ENCODE results near the gene ZBTB24.
"Not testable (repeated sequence)": the region's sequence is repeated elsewhere in the genome, so short reads cannot be mapped to it uniquely, and the experiment has no call there.

ZBTB24 gene

DNA sequence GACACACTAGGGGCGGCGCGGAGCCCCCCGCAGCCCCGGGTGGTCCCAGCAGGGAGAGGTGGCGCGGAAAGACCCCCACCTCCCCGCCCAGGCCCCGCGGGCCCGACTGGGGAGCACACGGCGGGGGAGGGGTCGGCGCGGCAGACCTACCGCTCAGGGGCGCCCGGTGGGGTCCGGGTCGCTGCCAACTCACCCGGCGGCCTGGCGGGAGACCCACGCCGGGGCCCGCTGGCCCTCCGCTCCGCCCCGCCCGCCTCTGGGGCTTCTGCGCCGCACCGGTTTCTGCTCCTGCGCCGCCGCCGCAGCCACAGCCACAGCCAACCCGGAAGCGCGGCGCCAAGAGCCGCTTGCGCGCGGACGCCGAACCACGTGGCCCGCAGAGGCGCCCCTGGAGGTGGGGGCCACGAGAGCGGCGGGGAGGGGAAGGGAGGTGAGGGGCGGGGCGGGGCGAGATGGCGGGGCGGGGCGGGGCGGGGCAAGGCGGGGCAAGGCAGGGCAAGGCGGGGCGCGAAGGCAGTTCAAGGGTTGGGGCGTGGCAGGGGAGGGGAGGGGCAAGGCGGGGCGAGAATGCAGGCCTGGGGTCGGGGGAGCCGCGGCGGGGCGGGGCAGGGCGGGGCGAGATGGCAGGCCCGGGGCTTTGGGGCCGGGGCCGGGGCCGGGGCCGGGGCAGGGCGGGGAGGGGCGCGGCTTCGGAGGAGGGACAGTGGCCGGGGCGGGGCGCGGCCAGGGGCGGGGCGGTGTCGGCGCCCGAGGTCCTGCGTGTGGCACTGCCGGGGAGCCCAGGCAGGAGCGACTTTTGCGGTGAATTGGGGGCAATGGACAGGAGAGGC is at the start of gene ZBTB24:
ZBTB24 (minus strand) TSS at position 315 of the 830 bp plus-strand sequence. CDS start 1,193 bp downstream, outside the sequence.
- DNase-seq (ENCODE audit: low read depth in 2 of 2) = peak; percentile 68 to 71

GRCh38 chr6:109531446-109531845 is 48.4 kb upstream of the ZBTB24 start:
- no peak for DNase-seq (ENCODE audit: low read depth in 2 of 2)

DNA sequence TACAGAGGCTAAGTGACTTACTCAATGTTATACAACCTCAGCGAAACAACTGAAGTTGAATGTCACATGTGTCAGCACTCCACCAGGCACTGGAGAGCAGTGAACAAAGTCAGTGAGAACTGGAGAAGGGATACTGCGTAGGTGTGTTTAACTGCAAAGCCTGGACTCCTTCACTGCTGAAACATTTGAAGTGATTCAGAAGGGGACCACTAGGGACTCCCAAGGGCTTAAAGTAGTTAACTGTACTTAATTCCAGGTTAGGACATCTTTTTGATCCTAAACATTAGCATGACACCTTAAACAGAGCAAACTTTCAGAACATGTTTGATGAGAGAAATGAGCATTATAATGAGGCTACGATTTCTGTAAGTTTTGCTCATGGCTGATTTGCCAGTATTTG is 45.0 kb upstream of the ZBTB24 start:
- no peak for DNase-seq (ENCODE audit: low read depth in 2 of 2)

DNA sequence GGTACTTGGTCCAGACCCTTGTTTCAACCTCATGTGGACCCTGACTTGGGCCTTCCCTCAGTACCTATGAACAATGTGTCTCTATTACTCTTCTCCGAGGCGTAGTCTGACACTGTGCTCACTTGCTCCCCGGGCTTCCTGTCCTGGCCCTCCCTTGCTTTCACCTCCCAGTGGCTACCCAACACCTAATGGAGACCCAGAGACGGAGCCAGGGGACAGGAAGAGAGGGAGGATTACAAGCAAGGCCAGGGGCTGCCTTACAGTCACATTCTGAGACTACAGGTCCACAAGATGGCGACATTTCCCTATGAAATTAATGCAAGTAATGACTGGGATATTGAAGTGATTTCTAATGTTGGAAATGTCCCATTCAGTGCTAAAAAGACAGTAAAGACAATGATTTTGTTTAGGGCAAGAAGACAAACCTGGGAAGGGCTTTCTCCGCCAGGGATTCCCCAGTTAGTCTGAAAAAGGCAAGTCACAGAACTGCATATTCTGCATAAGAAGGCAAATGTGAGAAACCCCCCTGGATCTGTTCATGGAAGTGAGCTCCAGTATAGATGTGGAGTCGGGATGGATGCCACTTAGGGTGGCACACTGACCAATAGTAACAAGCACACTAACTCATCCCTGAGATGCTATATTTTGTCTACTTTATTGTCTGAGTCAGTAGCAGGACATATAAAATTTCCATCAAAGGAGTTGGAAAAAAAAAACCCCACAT is 44.0 kb upstream of the ZBTB24 start:
- peak; percentile 31 to 33 for DNase-seq (ENCODE audit: low read depth in 2 of 2)

DNA sequence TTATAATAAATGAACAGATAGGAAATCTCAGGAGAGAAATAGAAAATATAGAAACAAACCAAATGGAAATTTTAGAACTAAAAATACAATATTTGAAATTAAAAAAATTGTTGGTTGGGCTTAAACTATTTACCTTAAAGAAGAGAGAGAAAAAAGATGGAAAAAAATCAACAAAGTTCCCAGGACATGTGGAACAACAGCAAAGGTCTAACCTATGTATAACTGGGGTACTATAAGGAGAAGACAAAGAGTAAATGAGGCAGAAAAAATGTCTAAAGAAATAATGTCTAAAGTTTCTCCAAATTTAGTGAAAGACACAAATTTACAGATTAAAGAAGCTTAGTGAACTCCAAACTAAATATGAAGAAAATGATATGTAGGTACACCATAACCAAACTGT is 41.1 kb upstream of the ZBTB24 start:
- no peak for DNase-seq (ENCODE audit: low read depth in 2 of 2)

GRCh38 chr6:109523478-109523877 is 40.5 kb upstream of the ZBTB24 start:
- no peak for DNase-seq (ENCODE audit: low read depth in 2 of 2)

DNA sequence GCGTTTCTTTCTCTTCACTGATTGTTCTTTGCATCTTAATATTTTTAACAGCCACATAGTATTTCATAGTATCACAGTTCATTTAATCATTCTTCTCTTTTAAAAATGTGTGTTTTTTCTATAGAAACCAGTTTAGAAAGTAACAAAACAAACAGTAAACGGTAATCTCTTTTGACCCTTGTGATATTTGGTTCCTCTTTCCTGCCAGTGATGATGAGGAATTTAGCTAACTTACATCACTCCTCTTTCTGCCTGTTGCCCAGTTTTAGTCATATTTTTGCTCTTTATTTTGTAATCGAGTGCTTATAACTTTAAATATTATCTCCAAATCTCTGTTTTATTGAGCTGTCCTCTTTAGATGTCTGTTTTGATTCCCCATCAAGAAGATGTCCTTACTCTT is 38.1 kb upstream of the ZBTB24 start:
- DNase-seq (ENCODE audit: low read depth in 2 of 2) = no peak

DNA sequence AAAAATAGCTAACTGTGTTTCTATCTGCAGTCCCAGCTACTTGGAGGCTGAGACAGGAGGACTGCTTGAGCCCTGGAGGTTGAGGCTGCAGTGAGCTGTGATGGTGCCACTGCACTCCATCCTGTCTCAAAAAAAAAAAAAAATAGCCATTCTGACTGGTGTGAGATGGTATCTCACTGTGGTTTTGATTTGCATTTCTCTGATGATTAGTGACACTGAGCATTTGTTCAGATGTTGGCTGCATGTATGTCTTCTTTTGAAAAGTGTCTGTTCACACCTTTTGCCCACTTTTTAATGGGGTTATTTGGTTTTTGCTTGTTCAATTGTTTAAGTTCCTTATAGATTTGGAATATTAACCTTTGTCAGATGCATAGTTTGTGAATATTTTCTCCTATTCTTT is 36.6 kb upstream of the ZBTB24 start:
- not testable (repeated sequence) for DNase-seq (ENCODE audit: low read depth in 2 of 2)

- no peak for DNase-seq (ENCODE audit: low read depth in 2 of 2)
Observed at GRCh38 chr6:109516929-109517328, 33.9 kb upstream of the ZBTB24 start.

- DNase-seq (ENCODE audit: low read depth in 2 of 2) = no peak
Observed at GRCh38 chr6:109515781-109516409, 32.9 kb upstream of the ZBTB24 start.

GRCh38 chr6:109514946-109515345 is 31.9 kb upstream of the ZBTB24 start:
- DNase-seq (ENCODE audit: low read depth in 2 of 2) = no peak

- DNase-seq (ENCODE audit: low read depth in 2 of 2) = no peak
Observed at GRCh38 chr6:109513571-109514071, 30.6 kb upstream of the ZBTB24 start.

DNA sequence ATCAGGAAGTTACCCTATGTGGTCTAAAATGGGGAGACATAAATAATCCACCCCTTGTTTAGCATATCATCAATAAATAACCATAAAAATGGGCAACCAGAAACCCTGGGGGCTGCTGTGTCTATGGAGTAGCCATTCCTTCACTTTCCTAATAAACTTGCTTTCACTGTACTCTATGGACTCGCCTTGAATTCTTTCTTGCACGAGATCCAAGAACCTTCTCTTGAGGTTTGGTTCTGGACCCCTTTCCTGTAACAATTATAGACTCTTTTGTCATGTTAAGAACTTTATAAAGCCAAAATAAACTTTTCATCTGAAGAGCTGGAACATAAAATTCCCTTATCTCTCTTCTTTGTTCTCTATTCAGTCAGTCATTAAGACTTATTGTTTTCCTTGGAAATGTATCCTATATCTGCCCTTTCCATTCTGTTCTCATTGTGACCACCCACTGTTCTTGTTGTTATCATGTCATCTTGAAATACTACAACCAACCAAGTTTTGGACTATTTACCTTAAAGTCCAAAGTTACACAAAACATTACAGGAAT is 29.3 kb upstream of the ZBTB24 start:
- no peak for DNase-seq (ENCODE audit: low read depth in 2 of 2)

- DNase-seq (ENCODE audit: low read depth in 2 of 2) = no peak
Observed at GRCh38 chr6:109511832-109512231, 28.8 kb upstream of the ZBTB24 start.

- DNase-seq (ENCODE audit: low read depth in 2 of 2) = no peak
Observed at GRCh38 chr6:109510358-109510757, 27.3 kb upstream of the ZBTB24 start.

DNA sequence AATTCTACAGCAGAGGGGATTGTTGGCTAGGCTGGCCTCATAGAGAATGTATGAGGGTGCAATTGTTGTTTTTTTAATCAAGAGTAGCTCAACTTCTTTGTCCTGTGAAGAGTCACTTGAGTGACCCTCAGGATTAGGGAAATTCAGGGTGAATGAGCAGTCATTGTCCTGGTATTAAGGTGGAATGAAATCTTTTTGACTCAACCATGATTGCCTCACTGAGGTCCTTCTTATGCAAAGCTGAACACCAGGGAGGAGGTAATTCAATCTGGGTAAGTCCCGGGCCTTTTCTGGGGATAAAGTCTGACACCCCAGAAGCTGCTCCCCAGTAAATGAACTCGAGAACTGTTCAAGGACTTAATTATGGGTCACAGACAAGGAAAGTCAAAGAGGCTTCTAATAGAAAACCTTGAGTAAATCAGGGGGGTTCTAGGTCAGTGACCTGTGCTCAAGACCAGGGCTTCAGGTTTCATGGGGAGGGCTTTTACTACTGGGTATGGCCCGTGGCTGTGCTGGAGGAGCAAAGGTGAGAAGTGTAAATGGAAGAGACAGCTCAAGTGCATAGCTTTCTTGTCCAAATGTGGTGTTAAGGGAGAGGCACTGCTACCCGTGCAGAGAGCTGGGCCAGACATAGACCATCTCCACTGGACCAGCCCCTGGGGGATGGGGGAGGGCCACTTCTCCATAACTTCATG is 25.3 kb upstream of the ZBTB24 start:
- DNase-seq (ENCODE audit: low read depth in 2 of 2) = no peak

DNA sequence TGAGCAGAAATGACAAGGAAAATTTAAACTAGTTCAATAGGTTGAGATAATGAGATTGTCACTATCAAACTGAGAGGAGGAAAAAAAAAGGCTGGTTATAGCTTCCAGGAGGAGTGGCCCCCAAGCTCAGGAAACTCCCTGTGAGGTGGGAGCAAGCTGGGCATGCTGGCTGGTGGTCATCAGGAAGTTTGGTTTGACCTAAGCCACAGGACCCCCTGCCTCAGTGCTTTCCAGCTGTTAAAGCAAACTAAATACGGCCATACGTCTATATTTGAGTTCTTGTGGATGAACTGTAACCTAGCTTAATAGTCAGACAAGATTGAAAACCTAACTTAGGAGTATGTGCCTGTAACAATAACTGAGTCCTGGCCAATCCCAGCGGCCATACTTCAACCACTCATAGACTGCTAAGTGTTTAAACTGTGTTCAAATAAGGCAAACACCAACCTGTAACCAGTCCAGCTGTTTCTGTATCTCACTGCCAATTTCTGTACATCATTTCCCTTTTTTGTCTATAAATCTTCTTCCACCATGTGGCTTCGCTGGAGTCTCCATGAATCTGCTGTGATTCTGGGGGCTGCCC is 24.6 kb upstream of the ZBTB24 start:
- no peak for DNase-seq (ENCODE audit: low read depth in 2 of 2)

- no peak for DNase-seq (ENCODE audit: low read depth in 2 of 2)
Observed at GRCh38 chr6:109506841-109507240, 23.8 kb upstream of the ZBTB24 start.

DNA sequence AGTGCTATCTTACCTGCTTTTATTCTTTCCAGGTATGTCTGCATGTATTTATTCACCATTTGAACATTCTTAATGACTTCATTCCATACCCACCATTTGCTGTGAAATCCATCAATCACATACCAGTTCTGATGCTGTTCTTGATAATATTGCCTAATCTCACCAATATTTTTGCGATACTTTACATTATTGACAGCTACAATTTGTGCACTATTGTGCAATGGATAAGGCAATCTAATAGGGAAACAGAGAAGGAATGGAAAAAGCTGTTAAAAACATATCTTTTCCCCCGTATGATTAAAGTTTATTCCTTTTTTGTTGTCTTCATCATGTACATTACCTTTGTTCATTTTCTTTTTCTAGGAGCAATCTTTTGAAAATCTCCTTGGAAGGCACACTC is 23.3 kb upstream of the ZBTB24 start:
- DNase-seq (ENCODE audit: low read depth in 2 of 2) = no peak

DNA sequence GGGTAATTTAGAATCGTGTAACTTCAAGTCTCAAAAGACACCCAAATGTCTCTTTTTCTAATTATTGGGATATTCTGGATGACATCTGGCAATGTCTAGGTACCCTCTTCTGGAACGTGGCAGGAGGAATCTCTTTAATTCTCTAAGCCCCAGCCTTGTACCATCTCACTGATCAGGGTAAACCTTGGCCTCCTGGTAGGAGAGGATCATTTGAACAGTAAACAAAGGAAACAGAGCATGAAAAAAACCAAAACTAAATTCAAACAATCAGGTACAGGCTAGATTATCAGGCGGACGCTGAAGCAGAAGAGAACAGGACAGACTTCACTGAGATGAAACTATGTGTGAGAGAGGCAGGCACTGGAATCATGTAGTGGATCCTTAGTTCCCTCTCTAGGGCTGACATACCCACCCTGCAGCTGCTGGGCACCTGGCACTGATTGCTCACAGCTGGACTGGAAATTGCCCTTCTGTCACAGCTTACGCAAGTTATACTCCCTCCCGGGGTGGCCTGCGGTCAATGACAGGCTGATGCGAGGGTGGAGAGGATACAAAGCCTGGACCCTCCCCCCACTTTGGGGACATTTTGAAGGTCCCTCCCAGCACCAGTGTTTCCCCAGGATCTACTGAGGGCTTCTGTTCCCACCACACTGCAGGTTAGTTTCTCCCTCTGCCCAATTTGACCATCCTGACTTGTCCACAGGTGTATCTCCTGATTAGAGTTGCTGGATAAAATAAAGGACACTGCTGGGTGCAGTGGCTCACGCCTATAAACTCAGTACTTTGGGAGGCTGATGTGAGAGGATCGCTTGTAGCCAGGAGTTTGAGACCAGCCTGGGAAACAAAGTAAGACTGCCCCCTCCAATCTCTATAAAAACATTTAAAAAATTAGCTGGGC is 20.6 kb upstream of the ZBTB24 start:
- no peak for DNase-seq (ENCODE audit: low read depth in 2 of 2)

Measured in fibroblast of skin of left biceps (primary cell).